Neuronal stem cell (in vitro differentiated cells): Measurements from ENCODE around the gene UNC5B.

ENCODE experiments used
- DNase-seq: peaks from one replicate; pipeline ENCODE4 v3.0.0-alpha.2; 2013; ENCODE audit warnings: low spot score
- H2AFZ ChIP-seq: one replicate; pipeline ENCODE4 v1.6.1; 2013; ENCODE audit warnings: mild to moderate bottlenecking, low read length, inconsistent platforms
- H2AK5ac ChIP-seq: 2 replicates; pipeline ENCODE4 v1.6.1; 2013; ENCODE audit warnings: low read depth, mild to moderate bottlenecking, inconsistent platforms, low read length, moderate library complexity, mixed read lengths
- H2BK120ac ChIP-seq: 2 replicates; pipeline ENCODE4 v1.6.1; 2013; ENCODE audit warnings: low read depth, mild to moderate bottlenecking, inconsistent platforms, low read length, moderate library complexity, mixed read lengths
- H2BK12ac ChIP-seq: one replicate; pipeline ENCODE4 v1.6.1; 2013; ENCODE audit warnings: low read length, inconsistent platforms
- H2BK15ac ChIP-seq: 2 replicates; pipeline ENCODE4 v1.6.1; 2013; ENCODE audit warnings: mild to moderate bottlenecking, low read length, inconsistent platforms, mixed read lengths
- H2BK5ac ChIP-seq: one replicate; pipeline ENCODE4 v1.6.1; 2013; ENCODE audit warnings: inconsistent platforms, mild to moderate bottlenecking, low read length, moderate library complexity
- H3K14ac ChIP-seq: one replicate; pipeline ENCODE4 v1.6.1; 2013; ENCODE audit warnings: low read length, inconsistent platforms
- H3K18ac ChIP-seq: 2 replicates; pipeline ENCODE4 v1.6.1; 2013; ENCODE audit warnings: low read length, inconsistent platforms
- H3K23ac ChIP-seq: 2 replicates; pipeline ENCODE4 v1.6.1; 2013; ENCODE audit warnings: low read depth, mild to moderate bottlenecking, mixed read lengths, low read length, inconsistent platforms; ENCODE audit not compliant: poor library complexity
- H3K27ac ChIP-seq: replicated peaks from 3 replicates; pipeline ENCODE4 v1.5.1; 2013; ENCODE audit warnings: low read length, inconsistent platforms
- H3K27me3 ChIP-seq, 3 experiments: 2 replicates each; pipeline ENCODE4 v1.6.1; 2013; ENCODE audit warnings: low read length in 3 of 3, mild to moderate bottlenecking in 2 of 3, inconsistent platforms in 1 of 3, low read depth in 1 of 3, mixed read lengths in 1 of 3, moderate library complexity in 1 of 3; ENCODE audit not compliant: control insufficient read depth in 3 of 3, insufficient read depth in 3 of 3
- H3K36me3 ChIP-seq, 2 donors: replicated peaks in 1 of 2; 2 replicates each; pipeline ENCODE4 v1.6.1; 2013; ENCODE audit warnings: low read length in 2 of 2; ENCODE audit not compliant: control insufficient read depth in 2 of 2, insufficient read depth in 2 of 2
- H3K4ac ChIP-seq: 2 replicates; pipeline ENCODE4 v1.6.1; 2013; ENCODE audit warnings: inconsistent platforms, mild to moderate bottlenecking, low read length, moderate library complexity
- H3K4me1 ChIP-seq, 2 donors: 1 replicate in 1 of 2; 2 replicates in 1 of 2; pipeline ENCODE4 v1.6.1; 2013; ENCODE audit warnings: low read length in 2 of 2, low read depth in 1 of 2; ENCODE audit not compliant: control insufficient read depth in 2 of 2, insufficient read depth in 1 of 2
- H3K4me2 ChIP-seq: one replicate; pipeline ENCODE4 v1.6.1; 2013; ENCODE audit warnings: mild to moderate bottlenecking, low read length, inconsistent platforms; ENCODE audit not compliant: insufficient read depth, poor library complexity, severe bottlenecking
- H3K4me3 ChIP-seq, 2 donors: 2 replicates each; pipeline ENCODE4 v1.5.1; 2013; ENCODE audit warnings: low read length in 2 of 2, mild to moderate bottlenecking in 2 of 2, inconsistent platforms in 1 of 2, moderate library complexity in 1 of 2
- H3K79me1 ChIP-seq: one replicate; pipeline ENCODE4 v1.6.1; 2013; ENCODE audit warnings: low read depth, mild to moderate bottlenecking, inconsistent platforms, low read length, moderate library complexity
- H3K9ac ChIP-seq: one replicate; pipeline ENCODE4 v1.6.1; 2013; ENCODE audit warnings: mild to moderate bottlenecking, low read depth, low read length, inconsistent platforms; ENCODE audit not compliant: poor library complexity
- H3K9me3 ChIP-seq, 2 donors: replicated peaks in 1 of 2; 2 replicates each; pipeline versions ENCODE3 to v1.6.1; 2013; ENCODE audit warnings: low read length in 2 of 2, mild to moderate bottlenecking in 2 of 2, inconsistent platforms in 1 of 2, low read depth in 1 of 2, mixed read lengths in 1 of 2, moderate library complexity in 1 of 2; ENCODE audit not compliant: control insufficient read depth in 2 of 2, insufficient read depth in 1 of 2
- H4K8ac ChIP-seq: one replicate; pipeline ENCODE4 v1.6.1; 2013; ENCODE audit warnings: low read depth, mild to moderate bottlenecking, inconsistent platforms, low read length, moderate library complexity
- H4K91ac ChIP-seq: one replicate; pipeline ENCODE4 v1.6.1; 2013; ENCODE audit warnings: low read length, low read depth, mild to moderate bottlenecking, inconsistent platforms; ENCODE audit not compliant: poor library complexity
- WGBS, 2 donors: extraction: QIAGEN DNeasy Blood & Tissue Kit; methylation state at CpG; one replicate each; pipeline ENCODE4 v1.1.7; 2013; ENCODE audit warnings: missing lambda C conversion rate in 2 of 2, mixed read lengths in 1 of 2; ENCODE audit not compliant: insufficient read length in 2 of 2, insufficient replicate concordance in 1 of 2; ENCODE audit errors: extremely low coverage in 2 of 2; 5-methylcytosine and 5-hydroxymethylcytosine counted together

Gene UNC5B

GRCh38 chr10:71191551-71192076 lies 20.8 kb upstream of the UNC5B start:
- H3K9me3 ChIP-seq: peaks cover 0 to under 1% of the 10 kb centered on the region in 2 donors
- WGBS, 2 donors: no CpG with 5 or more reads among the region's 13 CpGs
- H3K27ac ChIP-seq: no peak overlapping the region
- H3K36me3 ChIP-seq: no peaks in the 10 kb centered on the region
- peaks cover 0 to 3% of the 10 kb centered on the region in 2 donors for H3K4me1 ChIP-seq
- H4K8ac ChIP-seq: peak overlapping the region; percentile 58
- no peak overlapping the region for H2AK5ac ChIP-seq
- H2BK5ac ChIP-seq: no peak overlapping the region
- no peak overlapping the region for H2BK12ac ChIP-seq
- H3K27me3 ChIP-seq: peaks cover 0 to 12% (median 0%) of the 10 kb centered on the region in 3 experiments
- no peaks in the 10 kb centered on the region for H3K79me1 ChIP-seq
- H2BK120ac ChIP-seq: no peak overlapping the region
- DNase-seq: no peak
- no peak overlapping the region for H4K91ac ChIP-seq
- peak overlapping the region; percentile 48 for H3K23ac ChIP-seq
- H2BK15ac ChIP-seq: no peak overlapping the region
- H3K4me2 ChIP-seq: no peak overlapping the region
- no peak overlapping the region for H2AFZ ChIP-seq
- no peak overlapping the region for H3K14ac ChIP-seq
- H3K4me3 ChIP-seq: no peak overlapping the region
- peak overlapping the region; percentile 56 for H3K9ac ChIP-seq
- peak overlapping the region; percentile 76 for H3K18ac ChIP-seq
- no peak overlapping the region for H3K4ac ChIP-seq

- Histone ChIP-seq H3K14ac (peak overlapping the region; percentile 32), H3K23ac (no peak overlapping the region), H3K27ac (no peak overlapping the region), H3K4me3 (no peak overlapping the region), H4K8ac (no peak overlapping the region), H2BK12ac (no peak overlapping the region), H3K4me1 (peaks cover 0 to 3% of the 10 kb centered on the region in 2 donors), H3K27me3 (peaks cover 0 to 7% (median 0%) of the 10 kb centered on the region in 3 experiments), H2AK5ac (no peak overlapping the region), H3K9me3 (peaks cover 0 to 5% of the 10 kb centered on the region in 2 donors), H3K36me3 (no peaks in the 10 kb centered on the region), H3K18ac (peak overlapping the region; percentile 16), H2BK15ac (peak overlapping the region; percentile 12), H3K4me2 (no peak overlapping the region), H4K91ac (no peak overlapping the region), H2AFZ (no peak overlapping the region), H3K79me1 (no peaks in the 10 kb centered on the region), H3K4ac (no peak overlapping the region), H2BK120ac (no peak overlapping the region), H2BK5ac (no peak overlapping the region), H3K9ac (no peak overlapping the region)
- no peak for DNase-seq
- WGBS, 2 donors: no CpG with 5 or more reads among the region's 3 CpGs
Measured at GRCh38 chr10:71193516-71193915, 18.9 kb upstream of the UNC5B start.

GRCh38 chr10:71197955-71198354 lies 14.4 kb upstream of the UNC5B start:
- Histone ChIP-seq H3K4ac (no peak overlapping the region), H4K91ac (no peak overlapping the region), H3K9me3 (peaks cover 0 to 9% of the 10 kb centered on the region in 2 donors), H2BK5ac (no peak overlapping the region), H3K79me1 (no peaks in the 10 kb centered on the region), H2BK120ac (no peak overlapping the region), H2AFZ (no peak overlapping the region), H2BK12ac (no peak overlapping the region), H3K4me3 (no peak overlapping the region), H3K27ac (no peak overlapping the region), H3K14ac (no peak overlapping the region), H3K36me3 (no peaks in the 10 kb centered on the region), H3K4me2 (no peak overlapping the region), H3K27me3 (no peaks in the 10 kb centered on the region), H3K4me1 (no peaks in the 10 kb centered on the region), H3K9ac (no peak overlapping the region), H2BK15ac (no peak overlapping the region), H4K8ac (no peak overlapping the region), H3K23ac (no peak overlapping the region), H3K18ac (no peak overlapping the region), H2AK5ac (no peak overlapping the region)
- DNase-seq: no peak

GRCh38 chr10:71201849-71202248 lies 10.5 kb upstream of the UNC5B start:
- Histone ChIP-seq H3K4ac (no peak overlapping the region), H3K4me3 (no peak overlapping the region), H3K9ac (no peak overlapping the region), H2AFZ (no peak overlapping the region), H3K79me1 (no peaks in the 10 kb centered on the region), H3K14ac (no peak overlapping the region), H3K4me2 (no peak overlapping the region), H3K18ac (no peak overlapping the region), H4K91ac (no peak overlapping the region), H2BK15ac (no peak overlapping the region), H4K8ac (no peak overlapping the region), H3K36me3 (no peaks in the 10 kb centered on the region), H2AK5ac (no peak overlapping the region), H2BK5ac (no peak overlapping the region), H2BK12ac (no peak overlapping the region), H3K27me3 (peaks cover 0 to 21% (median 0%) of the 10 kb centered on the region in 3 experiments), H3K9me3 (peaks cover 0 to 6% of the 10 kb centered on the region in 2 donors), H2BK120ac (no peak overlapping the region), H3K4me1 (peaks cover 0 to 8% of the 10 kb centered on the region in 2 donors), H3K27ac (no peak overlapping the region), H3K23ac (no peak overlapping the region)
- DNase-seq: no peak
- WGBS, 2 donors: no CpG with 5 or more reads among the region's 1 CpG
